ENCODE measurements around the gene SNAP29. TPM values are rescaled to one million over a fixed set of nuclear protein-coding genes. Genes with fewer than 3 reads are reported as not detected.

SNAP29 gene
- total RNA-seq, 6 experiments from 2014 or later: 17.6 to 27.0 (median 22.4) TPM

GRCh38 chr22:20940186-20940651, 81.4 kb downstream of the SNAP29 start:
- 92% methylated on average over 2 of the region's 3 CpGs for WGBS (ENCODE audit: insufficient coverage, low coverage, low lambda C conversion rate, missing lambda C conversion rate)
- Histone ChIP-seq H3K4me3 (no peak overlapping the region), H3K27me3 (no peaks in the 10 kb centered on the region), H3K9me3 (no peaks in the 10 kb centered on the region), H3K4me1 (peaks cover 0 to 60% (median 24%) of the 10 kb centered on the region in 4 donors), H3K36me3 (peaks cover 0 to 1% (median under 1%) of the 10 kb centered on the region in 4 donors), H3K27ac (no peak overlapping the region)
- DNase-seq (no peak), ATAC-seq (no peak)
- TF ChIP-seq POLR2A (IDR thresholded peaks at IDR 0.05): no peak
- TF ChIP-seq CTCF (IDR thresholded peaks at IDR 0.05): no peak
- intact Hi-C loops (cut with DNase I): loop anchor here in 1 of 2 donors (10.0 kb wide), 1 partner anchor 55 kb away; no protein-coding TSS in a partner anchor

Other genes with a start within 250 kb of the SNAP29 start
- gene SERPIND1, start 84.9 kb upstream of the SNAP29 start, total RNA-seq: 100 to 1,000 TPM in 4 of 6 experiments, 10 to 100 TPM in 2; 49.7 to 615 (median 331) TPM
- 10 to 100 TPM; 35.3 to 55.4 (median 47.7) TPM for gene PI4KA, start 196 bp upstream of the SNAP29 start, total RNA-seq
- 10 to 100 TPM; 27.5 to 53.1 (median 35.2) TPM for gene CRKL, start 58.4 kb downstream of the SNAP29 start, total RNA-seq
- 1 to 10 TPM in 3 of 6 experiments, under 1 TPM in 3; 0.37 to 1.4 (median 1.0) TPM for gene AIFM3, start 108.2 kb downstream of the SNAP29 start, total RNA-seq
- 10 to 100 TPM; 22.7 to 33.3 (median 27.0) TPM for gene LZTR1, start 123.3 kb downstream of the SNAP29 start, total RNA-seq
- gene THAP7, start 143.1 kb downstream of the SNAP29 start, total RNA-seq: 10 to 100 TPM in 5 of 6 experiments, 1 to 10 TPM in 1; 9.3 to 32.5 (median 15.6) TPM
- gene P2RX6, start 156.2 kb downstream of the SNAP29 start, total RNA-seq: 1 to 10 TPM in 1 of 6 experiments, under 1 TPM in 4, not detected in 1; 0.09 to 1.4 (median 0.42) TPM
- gene SLC7A4, start 173.6 kb downstream of the SNAP29 start, total RNA-seq: under 1 TPM in 5 of 6 experiments, not detected in 1; 0.12 to 0.35 (median 0.18) TPM
- not detected for gene LRRC74B, start 186.9 kb downstream of the SNAP29 start, total RNA-seq